HG02588 (cell line): ENCODE results near the gene PLEKHN1.

Experiments used
- ATAC-seq: cut with Tn5 transposase; IDR thresholded peaks from one replicate; pipeline ENCODE4 v1.9.1; 2021; ENCODE audit warnings: mild to moderate bottlenecking, moderate library complexity; ENCODE audit not compliant: unreplicated experiment

The PLEKHN1 gene

GRCh38 chr1:959731-960362, 6.4 kb upstream of the PLEKHN1 start:
- no peak for ATAC-seq

- no peak for ATAC-seq
Measured at GRCh38 chr1:960363-961131, 5.7 kb upstream of the PLEKHN1 start, which contains the start of gene KLHL17. Gene KLHL17, plus strand, starts transcription at chr1:960584. Its CDS starts 110 bp downstream, at chr1:960694.

- no peak for ATAC-seq
Measured at GRCh38 chr1:961132-961669, 5.1 kb upstream of the PLEKHN1 start.

GRCh38 chr1:962381-963300, 3.6 kb upstream of the PLEKHN1 start:
- no peak for ATAC-seq

GRCh38 chr1:963301-963651, 3.0 kb upstream of the PLEKHN1 start:
- ATAC-seq, result no peak

- no peak for ATAC-seq
Measured at GRCh38 chr1:963746-964525, 2.3 kb upstream of the PLEKHN1 start.

GRCh38 chr1:964691-965525, 1.4 kb upstream of the PLEKHN1 start:
- ATAC-seq, result no peak

GRCh38 chr1:965526-966134, 652 bp upstream of the PLEKHN1 start:
- ATAC-seq, result no peak

- peak; percentile 46 for ATAC-seq
Measured at GRCh38 chr1:966704-967300, 520 bp downstream of the PLEKHN1 start.

GRCh38 chr1:967466-968343, 1.4 kb downstream of the PLEKHN1 start:
- no peak for ATAC-seq

- ATAC-seq, result no peak
Measured at GRCh38 chr1:969260-969855, 3.1 kb downstream of the PLEKHN1 start.

- ATAC-seq, result no peak
Measured at GRCh38 chr1:970242-970972, 4.1 kb downstream of the PLEKHN1 start.

GRCh38 chr1:970973-971730, 4.9 kb downstream of the PLEKHN1 start:
- ATAC-seq, result no peak

- ATAC-seq, result no peak
Measured at GRCh38 chr1:971751-972506, 5.6 kb downstream of the PLEKHN1 start.

- no peak for ATAC-seq
Measured at GRCh38 chr1:972726-973458, 6.6 kb downstream of the PLEKHN1 start.
